GM12878 (cell line): ENCODE results near the gene SSH2. TPM values are rescaled to one million over a fixed set of nuclear protein-coding genes. Genes with fewer than 3 reads are reported as not detected.
"Not testable (repeated sequence)": the region's sequence is repeated elsewhere in the genome, so short reads cannot be mapped to it uniquely, and the experiment has no call there.

Experiments used
- ATAC-seq: fragments of 200-7000 bp; cut with Tn5 transposase; 3 replicates; pipeline ENCODE4 v1.9.1; 2020; ENCODE audit warnings: mild to moderate bottlenecking, moderate library complexity
- BruUV-seq: library from RNA; stranded (reverse); fragments of 400-500 nt; replicated peaks from 2 replicates; lab custom pipeline; 2021; lab: Mats Ljungman, UMichigan
- CTCF ChIA-PET: fragments of 300-600 bp; sonication (Branson Sonifier 250); formaldehyde crosslinking; extraction: SDS; loops from one replicate; lab custom pipeline; 2021; ENCODE audit warnings: inconsistent platforms; lab: Yijun Ruan, JAX
- POLR2A ChIA-PET: fragments of 350-600 bp; formaldehyde crosslinking; extraction: SDS; loops from one replicate; lab custom pipeline; 2021; ENCODE audit warnings: inconsistent platforms; lab: Charles Lee
- RAD21 ChIA-PET: fragments of 300-600 bp; sonication (Branson Sonifier 250); formaldehyde crosslinking; loops from one replicate; lab custom pipeline; 2023; ENCODE audit warnings: antibody characterized with exemption; ENCODE audit not compliant: unreplicated experiment; lab: Charles Lee
- SMC1A ChIA-PET: fragments of 300-600 bp; sonication (Branson Sonifier 250); formaldehyde crosslinking; loops from one replicate; lab custom pipeline; 2023; ENCODE audit not compliant: unreplicated experiment, uncharacterized antibody; lab: Charles Lee
- DNase-seq: peaks from one replicate; pipeline ENCODE4 v3.0.0-alpha.2; 2011; ENCODE audit warnings: low read depth, low spot score
- FAIRE-seq: peaks from 3 replicates; lab custom pipeline; 2011; peaks lifted over from hg19 to GRCh38; lab: Jason Lieb, UNC
- H2AFZ ChIP-seq: 2 replicates; pipeline ENCODE4 v1.6.0; 2011; ENCODE audit warnings: low read depth, low read length, control low read depth; ENCODE audit not compliant: control insufficient read depth
- H3K27ac ChIP-seq: 2 replicates; pipeline ENCODE4 v1.5.1; 2011; ENCODE audit warnings: control low read depth; ENCODE audit not compliant: control insufficient read depth, insufficient read depth
- H3K27me3 ChIP-seq, 2 experiments: replicated peaks in 1 of 2; 2 replicates each; pipeline versions ENCODE4 v1.6.0 to v1.6.1; 2011; ENCODE audit warnings: low read length in 1 of 2; ENCODE audit not compliant: control insufficient read depth in 2 of 2, insufficient read depth in 2 of 2
- H3K36me3 ChIP-seq, 2 experiments: 2 replicates each; pipeline ENCODE4 v1.5.1; 2011; ENCODE audit warnings: low read length in 1 of 2; ENCODE audit not compliant: control insufficient read depth in 2 of 2, insufficient read depth in 2 of 2
- H3K4me1 ChIP-seq: 2 replicates; pipeline ENCODE4 v1.6.1; 2011; ENCODE audit warnings: mild to moderate bottlenecking, low read length, moderate library complexity, mixed read lengths; ENCODE audit not compliant: control insufficient read depth, insufficient read depth
- H3K4me2 ChIP-seq: 2 replicates; pipeline ENCODE4 v1.6.0; 2011; ENCODE audit warnings: control low read depth; ENCODE audit not compliant: control insufficient read depth, insufficient read depth
- H3K4me3 ChIP-seq: fragments of 200-600 bp; sonication (generic); 2 replicates; pipeline ENCODE4 v1.5.1; 2016
- H3K79me2 ChIP-seq: 2 replicates; pipeline ENCODE4 v1.6.0; 2011; ENCODE audit warnings: low read length; ENCODE audit not compliant: control insufficient read depth, insufficient read depth
- H3K9ac ChIP-seq: 2 replicates; pipeline ENCODE4 v1.8.0; 2011; ENCODE audit warnings: low read length, control low read depth, mixed read lengths; ENCODE audit not compliant: control insufficient read depth, insufficient read depth
- H3K9me3 ChIP-seq: replicated peaks from 3 replicates; pipeline ENCODE4 v1.5.1; 2011; ENCODE audit warnings: mild to moderate bottlenecking, low read length; ENCODE audit not compliant: control insufficient read depth, insufficient read depth
- H4K20me1 ChIP-seq: 2 replicates; pipeline ENCODE4 v1.6.0; 2011; ENCODE audit not compliant: control insufficient read depth, insufficient read depth
- CBFB ChIP-seq: IDR thresholded peaks from 2 replicates; pipeline ENCODE4 v1.6.1; 2016; ENCODE audit warnings: antibody characterized with exemption, low read depth
- CHD2 ChIP-seq: IDR thresholded peaks from 2 replicates; pipeline ENCODE4 v1.6.1; 2011; ENCODE audit warnings: low read depth, low read length, improper control_type of control experiment, borderline replicate concordance
- GABPA ChIP-seq: IDR thresholded peaks from 2 replicates; pipeline ENCODE4 v1.6.1; 2014; ENCODE audit warnings: antibody characterized with exemption, low read depth, mild to moderate bottlenecking, inconsistent platforms
- IKZF1 ChIP-seq: fragments of 450-650 bp; conservative IDR thresholded peaks from 2 replicates; pipeline ENCODE4 v1.6.1; 2017; ENCODE audit warnings: antibody characterized with exemption, mild to moderate bottlenecking
- MEF2B ChIP-seq: fragments of 450-650 bp; IDR thresholded peaks from 2 replicates; pipeline ENCODE4 v1.6.1; 2018; ENCODE audit warnings: mild to moderate bottlenecking, moderate library complexity; ENCODE audit not compliant: partially characterized antibody, poor library complexity, severe bottlenecking
- NFYB ChIP-seq: IDR thresholded peaks from 2 replicates; pipeline ENCODE4 v1.6.1; 2011; ENCODE audit warnings: low read depth, mild to moderate bottlenecking, low read length, improper control_type of control experiment, moderate library complexity; ENCODE audit not compliant: insufficient read depth
- RUNX3 ChIP-seq: IDR thresholded peaks from 2 replicates; pipeline ENCODE4 v1.6.1; 2012; ENCODE audit warnings: low read length, inconsistent platforms
- SIX5 ChIP-seq: IDR thresholded peaks from 2 replicates; pipeline ENCODE4 v1.6.1; 2011; ENCODE audit warnings: mild to moderate bottlenecking, low read depth, low read length, moderate library complexity; ENCODE audit not compliant: severe bottlenecking
- SREBF1 ChIP-seq: IDR thresholded peaks from 2 replicates; pipeline ENCODE4 v1.6.1; 2012; ENCODE audit warnings: mild to moderate bottlenecking, low read length
- ZBED1 ChIP-seq: IDR thresholded peaks from 2 replicates; pipeline ENCODE4 v1.6.1; 2016; ENCODE audit warnings: borderline replicate concordance
- ZNF207 ChIP-seq: fragments of 450-650 bp; IDR thresholded peaks from 2 replicates; pipeline ENCODE4 v1.6.1; 2014; ENCODE audit warnings: antibody characterized with exemption, mild to moderate bottlenecking, borderline replicate concordance
- WGBS: methylation state at CpG from one replicate; pipeline ENCODE4 v1.1.6; 2016; ENCODE audit warnings: low lambda C conversion rate; ENCODE audit not compliant: insufficient replicate concordance, insufficient coverage; ENCODE audit errors: missing lambda C conversion rate; 5-methylcytosine and 5-hydroxymethylcytosine counted together
- in situ Hi-C: fragments of 300-500 bp; cut with MboI; formaldehyde crosslinking; loops from 9 replicates; pipeline ENCODE4 v1.14.3; 2018; ENCODE audit warnings: mixed read lengths
- intact Hi-C: fragments of 100-400 bp; cut with micrococcal nuclease; formaldehyde crosslinking; loops from one replicate; pipeline ENCODE4 v1.14.2; 2022; ENCODE audit not compliant: unreplicated experiment
- polyA plus RNA-seq, 11 experiments: library from polyadenylated mRNA; depleted of rRNA in 4 of 11; unstranded in 6 of 11; stranded (reverse) in 5 of 11; fragments of >200 nt; fragmentation: Nextera tagmentation in 4 of 11; fragmentation: Illumina TruSeq in 1 of 11; extraction: Ambion mirVana in 4 of 11; extraction: Trizol in 1 of 11; gene quantifications; 1 replicate in 1 of 11; 2 replicates in 10 of 11; pipeline versions ENCODE4 v1.2.1 to v1.2.3, GENCODE V29; 2011 to 2016; ENCODE audit warnings: inconsistent platforms in 2 of 11, missing spikeins in 2 of 11, low read depth in 1 of 11
- total RNA-seq, 4 experiments: library from RNA; depleted of rRNA in 3 of 4; stranded (reverse); fragments of >200 nt in 3 of 4; fragmentation: Illumina TruSeq in 1 of 4; extraction: Trizol in 1 of 4; gene quantifications; 2 replicates each; pipeline versions ENCODE4 v1.2.1 to v1.2.3, GENCODE V29; 2013 to 2021
- TF ChIP-seq, protein P1 (sequence below): IDR thresholded peaks from 2 replicates; pipeline ENCODE4 v1.6.1; 2011; ENCODE audit warnings: low read depth, mild to moderate bottlenecking, low read length, moderate library complexity, borderline replicate concordance; ENCODE audit errors: extremely low read depth
- TF ChIP-seq, protein P2 (sequence below): fragments of 450-650 bp; formaldehyde crosslinking; IDR thresholded peaks from 2 replicates; pipeline ENCODE4 v1.5.0; 2022; ENCODE audit warnings: mild to moderate bottlenecking, missing genetic modification characterization

The SSH2 gene
- total and polyA plus RNA-seq, 10 of the 15 experiments (the other 5 are each of a cell fraction or from before 2014, with no cell fraction given): 9.3 to 65.9 (median 34.0) TPM

DNA sequence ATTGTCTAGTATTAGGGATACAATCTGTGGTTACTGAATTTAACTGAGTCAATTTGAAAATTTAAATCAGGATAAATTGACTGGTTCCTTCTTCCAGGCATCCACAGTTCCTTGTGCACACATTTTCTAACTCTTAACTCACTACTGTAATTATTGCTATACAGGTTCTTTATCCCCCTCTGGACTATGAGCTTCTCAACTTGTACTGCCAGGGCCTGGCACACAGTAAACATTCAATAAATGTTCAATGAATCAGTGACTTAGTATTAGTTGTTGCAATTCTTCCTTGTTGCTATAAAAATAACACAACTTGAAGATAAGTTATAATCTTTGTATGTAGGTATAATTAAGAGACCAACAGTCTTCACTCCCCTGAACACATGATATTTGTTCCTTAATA, 67.9 kb downstream of the SSH2 start:
- no peaks in the 10 kb centered on the region for H3K36me3 ChIP-seq
- ATAC-seq (no peak), FAIRE-seq (no peak)
- POLR2A ChIA-PET: interaction anchor here (0.5 to 0.6 kb wide), 2 partner anchors 59 to 65 kb away, joined by 3 to 5 read pairs; no protein-coding TSS in a partner anchor
- in situ Hi-C loops (no loop called here), intact Hi-C loops (no loop called here)
- no peaks in the 10 kb centered on the region; the same call in 1 of the 2 replicates for H3K79me2 ChIP-seq
- H3K27ac ChIP-seq: no peak overlapping the region
- TF ChIP-seq ZBED1: no peak
- TF ChIP-seq NFYB: no peak
- no peak for TF ChIP-seq SREBF1
- TF ChIP-seq, protein P1, sequence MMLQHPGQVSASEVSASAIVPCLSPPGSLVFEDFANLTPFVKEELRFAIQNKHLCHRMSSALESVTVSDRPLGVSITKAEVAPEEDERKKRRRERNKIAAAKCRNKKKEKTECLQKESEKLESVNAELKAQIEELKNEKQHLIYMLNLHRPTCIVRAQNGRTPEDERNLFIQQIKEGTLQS: no peak
- no peak for TF ChIP-seq CBFB
- no peak for TF ChIP-seq CHD2
- no peak for TF ChIP-seq MEF2B
- no peak for TF ChIP-seq SIX5
- TF ChIP-seq, protein P2, sequence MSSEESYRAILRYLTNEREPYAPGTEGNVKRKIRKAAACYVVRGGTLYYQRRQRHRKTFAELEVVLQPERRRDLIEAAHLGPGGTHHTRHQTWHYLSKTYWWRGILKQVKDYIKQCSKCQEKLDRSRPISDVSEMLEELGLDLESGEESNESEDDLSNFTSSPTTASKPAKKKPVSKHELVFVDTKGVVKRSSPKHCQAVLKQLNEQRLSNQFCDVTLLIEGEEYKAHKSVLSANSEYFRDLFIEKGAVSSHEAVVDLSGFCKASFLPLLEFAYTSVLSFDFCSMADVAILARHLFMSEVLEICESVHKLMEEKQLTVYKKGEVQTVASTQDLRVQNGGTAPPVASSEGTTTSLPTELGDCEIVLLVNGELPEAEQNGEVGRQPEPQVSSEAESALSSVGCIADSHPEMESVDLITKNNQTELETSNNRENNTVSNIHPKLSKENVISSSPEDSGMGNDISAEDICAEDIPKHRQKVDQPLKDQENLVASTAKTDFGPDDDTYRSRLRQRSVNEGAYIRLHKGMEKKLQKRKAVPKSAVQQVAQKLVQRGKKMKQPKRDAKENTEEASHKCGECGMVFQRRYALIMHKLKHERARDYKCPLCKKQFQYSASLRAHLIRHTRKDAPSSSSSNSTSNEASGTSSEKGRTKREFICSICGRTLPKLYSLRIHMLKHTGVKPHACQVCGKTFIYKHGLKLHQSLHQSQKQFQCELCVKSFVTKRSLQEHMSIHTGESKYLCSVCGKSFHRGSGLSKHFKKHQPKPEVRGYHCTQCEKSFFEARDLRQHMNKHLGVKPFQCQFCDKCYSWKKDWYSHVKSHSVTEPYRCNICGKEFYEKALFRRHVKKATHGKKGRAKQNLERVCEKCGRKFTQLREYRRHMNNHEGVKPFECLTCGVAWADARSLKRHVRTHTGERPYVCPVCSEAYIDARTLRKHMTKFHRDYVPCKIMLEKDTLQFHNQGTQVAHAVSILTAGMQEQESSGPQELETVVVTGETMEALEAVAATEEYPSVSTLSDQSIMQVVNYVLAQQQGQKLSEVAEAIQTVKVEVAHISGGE (CRISPR knock-in tag): no peak
- no peak for TF ChIP-seq GABPA
- no peak for TF ChIP-seq IKZF1
- no peak for TF ChIP-seq RUNX3
- TF ChIP-seq ZNF207: no peak
- TF ChIP-seq, all 136 proteins: peak for 0
- Histone ChIP-seq H3K4me1 (peaks cover 3% of the 10 kb centered on the region), H3K4me2 (no peak overlapping the region), H3K9ac (no peak overlapping the region), H3K4me3 (no peak overlapping the region), H4K20me1 (no peaks in the 10 kb centered on the region), H2AFZ (no peak overlapping the region), H3K27me3 (no peaks in the 10 kb centered on the region), H3K9me3 (peaks cover 3% of the 10 kb centered on the region; the same call in 2 of the 3 replicates)
- BruUV-seq: no TSS peak
- DNase-seq: no peak
- SMC1A ChIA-PET: interaction anchor here (1.3 to 4.5 kb wide), 2 partner anchors 52 to 69 kb away, joined by 3 to 17 read pairs; partner anchors contain the start of gene SSH2
- CTCF ChIA-PET: interaction anchor here (0.9 to 1.3 kb wide), 2 partner anchors 53 to 69 kb away, joined by 3 to 5 read pairs; no protein-coding TSS in a partner anchor
- RAD21 ChIA-PET: interaction anchor here (2.1 kb wide), 1 partner anchor 69 kb away, joined by 6 read pairs; no protein-coding TSS in a partner anchor

DNA sequence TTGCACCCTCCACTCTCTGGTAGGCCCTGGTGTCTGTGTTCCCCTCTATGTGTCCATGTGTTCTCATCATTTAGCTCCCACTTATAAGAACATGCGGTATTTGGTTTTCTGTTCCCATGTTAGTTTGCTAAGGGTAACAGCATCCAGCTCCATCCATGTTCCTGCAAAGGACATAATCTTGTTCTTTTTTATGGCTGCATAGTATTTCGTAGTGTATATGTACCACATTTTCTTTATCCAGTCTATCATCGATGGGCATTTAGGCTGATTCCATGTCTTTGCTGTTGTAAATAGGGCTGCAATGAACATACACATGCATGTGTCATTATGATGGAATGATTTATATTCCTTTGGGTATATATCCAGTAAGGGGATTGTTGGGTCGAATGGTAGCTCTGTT, 70.6 kb downstream of the SSH2 start:
- H3K4me1 ChIP-seq, BruUV-seq, intact Hi-C loops, H2AFZ ChIP-seq, H3K4me2 ChIP-seq, H3K27me3 ChIP-seq, DNase-seq, RAD21 ChIA-PET, H4K20me1 ChIP-seq, SMC1A ChIA-PET, POLR2A ChIA-PET, H3K9ac ChIP-seq, H3K79me2 ChIP-seq, FAIRE-seq, H3K9me3 ChIP-seq, H3K36me3 ChIP-seq, in situ Hi-C loops, ATAC-seq, H3K4me3 ChIP-seq, H3K27ac ChIP-seq: not testable (repeated sequence)
- CTCF ChIA-PET: interaction anchor here (1.0 to 1.4 kb wide), 2 partner anchors 8 to 72 kb away, joined by 3 read pairs; no protein-coding TSS in a partner anchor
- WGBS: 75% methylated on average over 4 of the region's 4 CpGs
